ENCODE measurements around the gene GRID1.
"Not testable (repeated sequence)": the region's sequence is repeated elsewhere in the genome, so short reads cannot be mapped to it uniquely, and the experiment has no call there.

GRCh38 chr10:86076497-86076896 lies 290.1 kb downstream of the GRID1 start:
- TF ChIP-seq SUZ12 (IDR thresholded peaks at IDR 0.05; ENCODE audit: extremely low read depth, insufficient read depth, insufficient read length); ZNF274 (IDR thresholded peaks at IDR 0.05; ENCODE audit: low read depth, low read length); YY1 (IDR thresholded peaks at IDR 0.05; ENCODE audit: insufficient read depth, insufficient read length): not testable (repeated sequence)
